ENCODE data around the gene SLC12A2. TPM values are rescaled to one million over a fixed set of nuclear protein-coding genes. Genes with fewer than 3 reads are reported as not detected.

Gene SLC12A2
- polyA plus RNA-seq, 3 donors from 2014 or later: 2.9 to 7.0 (median 5.0) TPM

DNA sequence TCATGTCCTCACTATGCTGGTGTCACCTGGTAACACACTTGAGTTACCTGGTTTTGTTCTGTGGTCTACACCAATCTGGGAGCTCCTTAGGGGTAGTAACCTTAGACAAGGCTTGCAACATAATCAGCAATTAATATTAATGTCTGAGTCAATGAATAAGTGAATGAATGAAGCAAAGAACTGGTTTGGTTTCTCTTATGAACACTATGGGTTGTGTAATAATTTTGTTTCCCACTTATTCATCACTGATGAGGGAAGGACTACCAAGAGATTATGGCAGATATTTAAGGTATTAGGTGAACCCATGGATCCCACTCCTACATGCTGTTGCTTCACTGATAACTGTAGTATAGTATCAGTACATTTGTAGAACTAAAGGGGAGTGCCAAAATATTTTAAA is 116.0 kb downstream of the SLC12A2 start:
- peaks cover 4 to 11% of the 10 kb centered on the region in 2 donors for H3K4me1 Mint-ChIP-seq
- no peak overlapping the region for H3K4me3 Mint-ChIP-seq
- no peak for DNase-seq
- no peak overlapping the region for H3K27ac Mint-ChIP-seq
- no peaks in the 10 kb centered on the region for H3K9me3 Mint-ChIP-seq
- H3K36me3 Mint-ChIP-seq: peaks cover 0 to 5% (median 3%) of the 10 kb centered on the region in 3 donors
- peaks cover 0 to 1% (median 0%) of the 10 kb centered on the region in 3 donors for H3K27me3 Mint-ChIP-seq (ENCODE audit: low read depth in 3 of 3)

DNA sequence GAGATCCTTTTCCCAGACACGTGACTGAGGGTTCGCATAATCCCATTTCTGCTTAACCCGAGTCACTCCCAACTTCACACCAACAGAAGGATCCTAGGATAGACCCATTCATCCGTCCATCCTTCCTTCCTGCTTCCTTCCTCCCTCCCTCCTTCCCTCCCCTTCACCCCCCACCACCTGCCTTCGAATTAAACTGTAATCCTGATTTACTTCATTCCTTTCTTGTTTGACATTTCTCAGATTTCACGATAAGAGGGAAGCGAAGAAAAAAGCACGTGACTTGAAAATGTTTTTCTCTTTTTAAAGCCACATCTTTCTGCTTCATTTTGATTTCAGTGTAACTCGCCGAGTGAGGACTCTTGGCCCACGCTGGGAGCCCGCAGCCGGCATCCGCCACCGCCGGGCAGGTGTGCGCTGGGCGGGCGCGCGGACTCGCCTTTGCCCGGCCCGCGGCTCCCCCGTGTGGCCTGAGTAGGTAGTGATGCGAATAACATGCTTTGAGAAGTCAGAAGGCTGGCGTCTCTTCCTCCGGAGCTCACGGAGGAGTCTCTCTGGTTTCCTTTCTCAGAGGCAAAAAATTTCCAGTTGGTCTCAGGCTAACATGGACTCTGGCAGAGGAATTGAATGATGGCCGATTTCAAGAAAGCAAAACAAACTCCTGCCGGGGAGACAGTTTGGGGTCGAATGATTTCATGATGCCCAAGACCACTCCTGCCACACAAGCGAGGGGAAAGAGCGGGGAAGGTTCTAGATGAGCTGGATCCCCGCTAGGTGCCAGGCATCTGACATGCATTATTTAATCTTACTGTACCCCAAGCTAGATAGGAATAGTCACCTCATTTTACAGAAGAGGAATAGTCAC is 117.7 kb downstream of the SLC12A2 start:
- Mint-ChIP-seq H3K27ac (no peak overlapping the region), H3K4me3 (peak overlapping the region in 1 of 5 donors; percentile 54), H3K9me3 (no peaks in the 10 kb centered on the region), H3K36me3 (peaks cover 0 to 5% (median 3%) of the 10 kb centered on the region in 3 donors), H3K4me1 (peaks cover 4 to 11% of the 10 kb centered on the region in 2 donors), H3K27me3 (ENCODE audit: low read depth in 3 of 3) (peaks cover 0 to 3% (median 0%) of the 10 kb centered on the region in 3 donors)
- peak; percentile 56 to 72 (median 63) for DNase-seq

DNA sequence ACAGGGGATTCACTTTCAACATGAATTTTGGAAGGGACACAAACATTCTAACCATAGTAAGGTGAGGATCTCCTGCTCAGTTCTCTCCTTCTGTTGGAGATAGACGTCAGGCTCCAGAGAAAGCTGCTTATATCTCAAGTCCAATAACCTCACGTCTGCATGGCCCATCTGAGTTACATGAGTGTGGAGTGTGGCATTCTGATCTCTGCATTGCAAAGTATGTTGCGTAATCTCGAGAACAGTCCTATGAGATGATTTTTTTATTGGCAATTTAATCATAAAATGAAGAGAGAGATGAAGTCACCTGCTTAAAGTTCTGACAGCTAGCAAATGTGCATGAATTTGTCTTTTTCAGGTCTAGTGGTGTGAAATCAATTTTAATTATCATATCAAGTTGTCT is 118.8 kb downstream of the SLC12A2 start:
- Mint-ChIP-seq H3K27ac (no peak overlapping the region), H3K4me3 (no peak overlapping the region), H3K36me3 (peaks cover 0 to 5% (median 2%) of the 10 kb centered on the region in 3 donors), H3K27me3 (ENCODE audit: low read depth in 3 of 3) (peaks cover 0 to 3% (median 0%) of the 10 kb centered on the region in 3 donors), H3K9me3 (no peaks in the 10 kb centered on the region), H3K4me1 (peaks cover 4 to 11% of the 10 kb centered on the region in 2 donors)
- DNase-seq: no peak

DNA sequence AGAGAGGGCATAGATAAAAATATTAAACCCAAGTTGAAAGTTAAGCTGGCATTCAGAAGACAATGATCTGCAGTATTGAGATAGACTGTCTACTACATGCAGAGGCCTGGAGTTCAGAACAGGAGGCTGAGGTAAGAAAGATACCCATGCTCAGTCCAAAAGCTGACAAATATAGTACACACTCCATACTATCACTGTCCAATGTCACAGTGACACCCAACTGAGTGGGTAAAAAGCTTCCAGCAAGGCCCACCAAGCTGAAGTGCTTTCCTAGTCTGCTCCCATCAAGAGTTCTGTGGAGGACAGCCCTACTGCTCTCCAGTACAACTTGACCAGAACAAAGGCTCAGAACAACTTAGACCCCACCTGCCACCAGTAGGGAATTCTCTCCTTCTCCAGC is 124.9 kb downstream of the SLC12A2 start:
- Mint-ChIP-seq H3K9me3 (no peaks in the 10 kb centered on the region), H3K36me3 (no peaks in the 10 kb centered on the region), H3K4me3 (no peak overlapping the region), H3K4me1 (no peaks in the 10 kb centered on the region), H3K27ac (no peak overlapping the region), H3K27me3 (ENCODE audit: low read depth in 3 of 3) (peaks cover 1 to 7% (median 2%) of the 10 kb centered on the region in 3 donors)
- no peak for DNase-seq

DNA sequence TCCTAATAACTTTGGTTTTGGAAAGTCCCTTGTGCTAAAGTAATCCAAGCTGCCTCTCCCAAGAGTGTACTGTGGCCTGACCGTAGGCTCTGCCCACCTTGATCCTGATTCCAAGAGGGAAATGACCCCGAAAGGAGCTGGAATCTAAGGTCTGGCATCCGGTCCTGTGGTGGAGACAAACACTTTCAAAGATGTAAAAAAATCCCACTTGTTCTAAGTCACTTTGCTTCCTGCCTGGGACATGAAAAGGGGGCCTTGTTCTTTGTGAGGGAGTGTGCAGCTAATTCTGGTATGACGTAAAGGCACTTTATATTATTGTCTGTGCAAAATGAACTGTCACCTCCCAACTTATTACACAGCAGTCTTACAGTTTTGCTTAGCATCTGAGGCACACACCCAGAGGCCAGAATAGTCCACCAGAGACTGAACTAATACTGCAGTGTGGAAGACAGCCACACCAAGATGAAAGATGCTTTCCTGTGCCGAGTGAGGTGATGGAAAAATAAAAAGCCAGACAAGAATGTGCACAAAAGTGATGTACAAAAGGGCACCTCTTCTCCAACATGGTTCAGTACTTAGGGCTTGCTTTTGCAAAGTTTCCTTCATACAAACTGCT is 128.7 kb downstream of the SLC12A2 start:
- no peaks in the 10 kb centered on the region for H3K9me3 Mint-ChIP-seq
- H3K36me3 Mint-ChIP-seq: no peaks in the 10 kb centered on the region
- H3K4me1 Mint-ChIP-seq: no peaks in the 10 kb centered on the region
- no peak overlapping the region for H3K4me3 Mint-ChIP-seq
- no peak overlapping the region for H3K27ac Mint-ChIP-seq
- H3K27me3 Mint-ChIP-seq (ENCODE audit: low read depth in 3 of 3): peaks cover 0 to 7% (median 1%) of the 10 kb centered on the region in 3 donors
- no peak for DNase-seq

DNA sequence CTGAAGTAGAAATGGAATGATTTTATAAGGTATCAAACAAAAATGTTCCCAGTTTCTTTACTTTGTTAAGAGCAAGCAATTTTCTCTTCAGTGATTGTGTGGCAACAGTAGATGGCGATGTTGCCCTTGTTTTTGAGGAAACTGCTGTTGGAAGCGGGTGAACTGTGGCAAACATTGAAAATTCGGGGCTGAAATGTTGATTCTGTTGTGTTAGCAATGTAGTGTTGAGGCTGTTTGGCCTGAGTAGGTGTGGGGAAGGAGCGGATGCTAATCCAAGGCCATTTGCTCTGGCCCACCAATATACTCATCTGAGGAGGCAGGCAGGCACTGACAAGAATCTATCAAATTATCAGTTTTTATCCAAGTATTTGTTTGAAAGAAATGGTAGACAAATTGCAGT is 129.8 kb downstream of the SLC12A2 start:
- Mint-ChIP-seq H3K9me3 (peaks cover 0 to 2% (median 0%) of the 10 kb centered on the region in 6 donors), H3K27ac (no peak overlapping the region), H3K4me3 (no peak overlapping the region)

DNA sequence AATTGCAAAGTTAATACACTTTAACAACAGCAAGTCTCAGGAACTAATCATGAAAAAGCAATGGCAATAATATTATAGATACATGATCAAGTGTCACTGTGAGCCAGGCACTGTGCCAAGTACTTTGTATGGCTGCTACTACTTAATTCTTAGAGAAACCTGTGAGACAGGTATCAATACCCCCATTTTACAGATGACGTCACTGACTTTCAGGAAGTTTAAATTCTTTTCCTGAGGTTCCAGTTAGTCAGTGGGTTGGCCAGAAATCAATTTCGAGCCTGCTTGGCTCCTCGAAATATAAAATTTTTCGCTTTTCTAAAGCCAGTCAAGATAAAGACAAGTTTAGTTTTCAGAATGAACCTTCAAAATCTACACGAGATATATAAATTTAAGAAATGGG is 130.3 kb downstream of the SLC12A2 start:
- Mint-ChIP-seq H3K4me3 (no peak overlapping the region), H3K4me1 (no peaks in the 10 kb centered on the region), H3K27me3 (ENCODE audit: low read depth in 3 of 3) (peaks cover 0 to 7% (median 1%) of the 10 kb centered on the region in 3 donors), H3K9me3 (peaks cover 0 to 2% (median 0%) of the 10 kb centered on the region in 6 donors), H3K36me3 (no peaks in the 10 kb centered on the region), H3K27ac (no peak overlapping the region)
- no peak for DNase-seq

More for the DNA sequence above, 129.8 kb downstream of the SLC12A2 start:
- Mint-ChIP-seq H3K36me3 (no peaks in the 10 kb centered on the region), H3K27me3 (ENCODE audit: low read depth in 3 of 3) (peaks cover 0 to 7% (median 1%) of the 10 kb centered on the region in 3 donors), H3K4me1 (no peaks in the 10 kb centered on the region)
- DNase-seq: peak in 1 of 3 donors; percentile 25

DNA sequence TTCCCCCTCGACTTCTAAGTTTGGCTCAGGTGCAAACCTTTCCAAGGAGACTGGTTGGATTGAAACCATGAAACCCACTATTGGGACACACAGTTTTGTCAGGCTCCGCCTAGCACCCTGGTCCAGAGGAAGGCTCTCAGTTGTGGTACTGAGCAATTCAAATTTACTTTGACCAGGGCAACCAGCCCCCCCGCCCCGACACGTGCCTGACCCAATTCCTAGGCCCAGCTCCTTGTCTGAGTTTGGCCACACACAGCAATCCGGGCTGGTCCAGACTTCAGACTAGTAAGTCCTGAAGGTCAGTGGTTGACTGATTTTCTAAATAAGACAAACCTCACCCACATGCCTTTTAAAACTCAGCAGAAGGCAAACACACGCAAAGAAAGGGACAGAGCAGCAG is 132.7 kb downstream of the SLC12A2 start:
- Mint-ChIP-seq H3K4me1 (no peaks in the 10 kb centered on the region), H3K4me3 (no peak overlapping the region), H3K27me3 (ENCODE audit: low read depth in 3 of 3) (peaks cover 0 to 2% (median 0%) of the 10 kb centered on the region in 3 donors), H3K27ac (no peak overlapping the region), H3K36me3 (no peaks in the 10 kb centered on the region), H3K9me3 (peaks cover 0 to 2% (median 0%) of the 10 kb centered on the region in 6 donors)
- no peak for DNase-seq

DNA sequence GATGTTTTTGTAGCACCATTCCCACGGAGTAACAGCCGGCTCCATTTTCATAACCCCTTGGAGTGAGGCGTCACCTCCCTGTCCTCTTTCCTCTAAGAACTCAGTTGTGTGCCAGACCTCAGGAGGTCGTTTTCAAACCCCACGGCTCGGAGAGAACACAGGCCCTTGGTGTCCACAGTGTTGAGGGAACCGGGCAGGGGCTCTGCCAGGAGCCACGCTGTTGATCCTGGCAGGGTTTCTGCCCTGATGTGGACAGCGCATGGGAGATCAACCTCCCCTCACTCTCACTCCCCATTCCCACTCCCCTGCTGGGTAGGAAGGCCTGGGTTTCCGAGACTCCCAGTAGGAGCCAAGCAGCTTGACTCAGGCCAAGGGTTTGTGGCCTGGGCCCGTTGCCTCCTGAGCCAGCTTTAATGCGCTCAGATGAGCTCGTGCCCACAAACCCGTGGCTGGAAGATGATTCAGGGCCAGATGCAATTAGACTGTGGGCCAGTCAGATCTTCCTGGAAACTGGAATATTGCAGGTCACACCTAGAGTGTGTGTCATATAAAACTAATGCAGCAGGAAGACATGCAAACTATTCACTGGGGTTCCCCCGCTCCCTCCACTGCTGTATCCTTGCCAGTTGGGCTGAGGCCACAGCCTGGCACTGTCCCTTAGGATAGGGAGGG is 133.4 kb downstream of the SLC12A2 start:
- peaks cover 0 to 2% (median 0%) of the 10 kb centered on the region in 3 donors for H3K27me3 Mint-ChIP-seq (ENCODE audit: low read depth in 3 of 3)

DNA sequence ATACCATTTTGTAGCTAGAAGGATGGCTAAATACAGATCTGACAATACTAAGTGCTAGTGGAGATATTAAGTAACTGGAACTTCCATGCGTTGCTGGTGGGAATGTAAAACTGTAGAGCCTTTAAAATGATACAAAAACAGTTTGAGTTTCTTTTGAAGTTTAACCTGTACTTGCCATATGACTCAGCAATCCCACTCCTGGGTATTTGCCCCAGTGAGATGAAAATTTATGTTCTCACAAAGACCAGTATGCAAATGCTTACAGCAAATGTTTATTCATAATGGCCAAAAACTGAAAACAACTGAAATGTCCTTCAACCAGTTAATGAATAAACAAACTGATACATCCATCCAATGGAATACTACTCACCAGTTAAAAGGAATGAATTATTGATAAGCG is 137.3 kb downstream of the SLC12A2 start:
- H3K4me3 Mint-ChIP-seq: no peak overlapping the region
- peaks cover 0 to 2% (median 0%) of the 10 kb centered on the region in 6 donors for H3K9me3 Mint-ChIP-seq
- H3K4me1 Mint-ChIP-seq: no peaks in the 10 kb centered on the region

More for the DNA sequence above, 133.4 kb downstream of the SLC12A2 start:
- Mint-ChIP-seq H3K27ac (no peak overlapping the region), H3K36me3 (no peaks in the 10 kb centered on the region), H3K4me3 (no peak overlapping the region), H3K9me3 (peaks cover 0 to 2% (median 0%) of the 10 kb centered on the region in 6 donors), H3K4me1 (no peaks in the 10 kb centered on the region)
- no peak for DNase-seq

DNA sequence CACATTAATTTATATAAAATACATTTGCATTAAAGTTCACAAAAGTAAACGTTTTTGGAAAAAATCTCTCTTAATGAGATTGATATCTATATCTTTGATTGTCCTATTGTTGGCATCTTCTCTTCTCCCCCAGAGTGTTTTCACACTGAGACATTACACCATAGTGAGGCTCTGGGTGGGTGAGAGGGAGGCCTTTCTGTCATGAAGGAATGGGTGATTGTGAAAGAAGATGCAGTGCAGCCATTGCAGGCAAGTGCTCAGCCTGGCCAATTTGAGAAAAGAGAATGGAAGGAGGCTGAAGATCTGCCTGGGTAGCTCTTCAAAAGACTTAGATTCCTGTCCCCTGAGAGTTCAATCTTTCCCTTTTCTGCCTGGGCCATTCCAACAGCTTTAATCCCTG is 140.8 kb downstream of the SLC12A2 start:
- Mint-ChIP-seq H3K27me3 (ENCODE audit: low read depth in 3 of 3) (peaks cover 2 to 4% (median 2%) of the 10 kb centered on the region in 3 donors), H3K27ac (no peak overlapping the region), H3K9me3 (no peaks in the 10 kb centered on the region), H3K4me3 (no peak overlapping the region), H3K4me1 (no peaks in the 10 kb centered on the region), H3K36me3 (no peaks in the 10 kb centered on the region)
- DNase-seq: no peak

More for the DNA sequence above, 137.3 kb downstream of the SLC12A2 start:
- Mint-ChIP-seq H3K36me3 (no peaks in the 10 kb centered on the region), H3K27me3 (ENCODE audit: low read depth in 3 of 3) (peaks cover 2 to 4% (median 2%) of the 10 kb centered on the region in 3 donors), H3K27ac (no peak overlapping the region)
- DNase-seq: no peak

DNA sequence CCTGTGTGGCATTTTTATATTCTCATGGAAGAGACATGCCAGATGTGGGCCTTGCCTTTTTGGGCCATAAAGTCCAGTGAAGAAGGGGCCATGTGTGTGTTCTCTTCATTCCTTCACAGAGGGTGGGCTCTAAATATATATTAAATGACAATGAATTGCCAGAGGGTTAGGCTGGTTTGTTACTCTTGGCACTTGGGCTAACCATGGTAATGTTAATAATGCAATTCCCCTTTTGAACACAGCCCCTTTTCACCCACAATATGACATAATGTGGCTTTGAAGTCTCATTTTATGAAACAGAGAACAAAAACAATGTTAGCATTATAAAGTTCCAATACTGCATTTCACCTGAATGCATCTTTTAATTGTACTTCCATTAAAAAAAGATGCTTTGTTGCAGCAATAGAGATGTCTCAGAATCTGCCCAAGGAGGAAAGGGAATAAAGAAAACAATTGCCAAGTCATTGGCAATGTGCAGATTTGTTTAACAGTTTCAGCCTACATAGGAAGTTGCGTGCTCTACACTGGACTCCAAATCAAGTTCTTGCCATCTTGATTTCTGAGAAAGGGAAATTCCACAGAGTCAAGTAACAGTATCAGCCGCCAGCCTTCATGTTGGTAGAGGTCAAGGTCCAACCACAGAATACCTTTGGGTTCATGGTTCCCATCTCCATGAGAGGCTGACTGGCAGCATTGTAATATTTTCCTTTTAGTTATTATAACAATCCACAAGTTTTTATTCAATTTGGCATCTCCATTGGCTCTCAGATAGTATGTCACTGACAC is 141.9 kb downstream of the SLC12A2 start:
- Mint-ChIP-seq H3K4me3 (no peak overlapping the region), H3K9me3 (no peaks in the 10 kb centered on the region), H3K4me1 (no peaks in the 10 kb centered on the region), H3K27ac (no peak overlapping the region), H3K36me3 (no peaks in the 10 kb centered on the region), H3K27me3 (ENCODE audit: low read depth in 3 of 3) (peaks cover 0 to 4% (median 2%) of the 10 kb centered on the region in 3 donors)
- DNase-seq: no peak

DNA sequence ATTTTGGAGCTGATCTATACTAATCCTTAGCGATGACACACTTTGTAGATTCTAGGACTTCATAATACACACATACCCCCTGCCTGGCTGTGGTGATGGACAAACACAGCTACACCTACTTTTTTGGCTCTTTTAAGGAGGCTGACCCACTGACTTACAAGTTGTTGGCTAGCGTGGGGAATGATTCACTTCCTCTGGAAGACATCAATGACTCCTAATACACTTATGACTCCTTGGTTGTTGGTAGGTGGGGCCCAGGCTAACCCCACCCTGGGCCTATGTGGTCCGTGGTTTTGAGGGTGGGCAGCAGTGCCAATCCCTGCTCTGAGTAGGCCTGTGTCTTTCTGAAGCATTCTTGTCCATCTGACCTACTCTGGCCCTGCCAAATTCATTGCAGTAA is 144.4 kb downstream of the SLC12A2 start:
- no peaks in the 10 kb centered on the region for H3K36me3 Mint-ChIP-seq
- DNase-seq: no peak
- no peak overlapping the region for H3K4me3 Mint-ChIP-seq
- no peaks in the 10 kb centered on the region for H3K9me3 Mint-ChIP-seq
- no peak overlapping the region for H3K27ac Mint-ChIP-seq
- H3K27me3 Mint-ChIP-seq (ENCODE audit: low read depth in 3 of 3): peaks cover 0 to 4% (median 2%) of the 10 kb centered on the region in 3 donors
- no peaks in the 10 kb centered on the region for H3K4me1 Mint-ChIP-seq
